NCI-H2107 treated with DMSO at 0.1 percent for 48 hours (cell line): ENCODE measurements around the gene FKBP15.
"Not testable (repeated sequence)": the region's sequence is repeated elsewhere in the genome, so short reads cannot be mapped to it uniquely, and the experiment has no call there.

Experiments used
- DNase-seq: peaks from one replicate; lab custom pipeline; 2025; ENCODE audit not compliant: unreplicated experiment; lab: John Stamatoyannopoulos, UW

Gene FKBP15

GRCh38 chr9:113237026-113237425 lies 15.9 kb upstream of the FKBP15 start:
- no peak for DNase-seq

GRCh38 chr9:113235701-113236255 lies 14.7 kb upstream of the FKBP15 start:
- not testable (repeated sequence) for DNase-seq

- DNase-seq, result no peak
These were observed 10.6 kb upstream of the FKBP15 start for GRCh38 chr9:113231701-113232100.

GRCh38 chr9:113228130-113228665 lies 7.1 kb upstream of the FKBP15 start:
- peak; percentile 25 for DNase-seq

GRCh38 chr9:113227436-113227835 lies 6.4 kb upstream of the FKBP15 start:
- no peak for DNase-seq

- no peak for DNase-seq
These were observed 2.9 kb upstream of the FKBP15 start for GRCh38 chr9:113223963-113224362.

GRCh38 chr9:113222482-113222841 lies 1.4 kb upstream of the FKBP15 start:
- no peak for DNase-seq

GRCh38 chr9:113221800-113222481 lies 864 bp upstream of the FKBP15 start:
- DNase-seq, result no peak

GRCh38 chr9:113220467-113221002 lies 542 bp downstream of the FKBP15 start:
- no peak for DNase-seq

GRCh38 chr9:113219969-113220368 lies 1.1 kb downstream of the FKBP15 start:
- DNase-seq, result no peak

GRCh38 chr9:113219186-113219936 lies 1.7 kb downstream of the FKBP15 start:
- no peak for DNase-seq

GRCh38 chr9:113216406-113216805 lies 4.7 kb downstream of the FKBP15 start:
- DNase-seq, result no peak

- no peak for DNase-seq
These were observed 5.9 kb downstream of the FKBP15 start for GRCh38 chr9:113215132-113215531.

- DNase-seq, result no peak
These were observed 10.3 kb downstream of the FKBP15 start for GRCh38 chr9:113210815-113211214.

- no peak for DNase-seq
These were observed 15.2 kb downstream of the FKBP15 start for GRCh38 chr9:113205861-113206260.

- DNase-seq, result no peak
These were observed 15.6 kb downstream of the FKBP15 start for GRCh38 chr9:113205432-113205831.

- no peak for DNase-seq
These were observed 21.3 kb downstream of the FKBP15 start for GRCh38 chr9:113199683-113200329.

GRCh38 chr9:113192455-113192854 lies 28.6 kb downstream of the FKBP15 start:
- DNase-seq, result no peak

GRCh38 chr9:113187929-113188595 lies 33.0 kb downstream of the FKBP15 start:
- DNase-seq, result no peak

GRCh38 chr9:113186137-113186755 lies 34.8 kb downstream of the FKBP15 start:
- no peak for DNase-seq
